ENCODE data around the gene CAPN10. TPM values are rescaled to one million over a fixed set of nuclear protein-coding genes. Genes with fewer than 3 reads are reported as not detected.

Gene CAPN10
- total RNA-seq, 4 donors from 2014 or later: 9.9 to 23.3 (median 13.7) TPM

- Histone ChIP-seq H3K27ac (no peak overlapping the region), H3K4me1 (no peaks in the 10 kb centered on the region), H3K27me3 (peaks cover 0 to 13% (median 0%) of the 10 kb centered on the region in 4 donors), H3K9me3 (peaks cover 0 to 25% (median 7%) of the 10 kb centered on the region in 3 donors), H3K4me3 (no peak overlapping the region), H3K36me3 (no peaks in the 10 kb centered on the region)
- intact Hi-C loops (cut with DNase I): no loop called here
- no peak for DNase-seq
- WGBS, 2 donors: no CpG with 5 or more reads among the region's 1 CpG
- no peak for TF ChIP-seq POLR2A (IDR thresholded peaks at IDR 0.05)
- no peak for TF ChIP-seq CTCF (IDR thresholded peaks at IDR 0.05)
Observed at GRCh38 chr2:240632306-240632721, 45.8 kb downstream of the CAPN10 start.

GRCh38 chr2:240635121-240635997 lies 48.8 kb downstream of the CAPN10 start:
- Histone ChIP-seq H3K4me1 (peaks cover 0 to 12% (median 0%) of the 10 kb centered on the region in 3 donors), H3K4me3 (no peak overlapping the region), H3K27me3 (peaks cover 0 to 30% (median 0%) of the 10 kb centered on the region in 4 donors), H3K9me3 (peaks cover 0 to 25% (median 7%) of the 10 kb centered on the region in 3 donors), H3K36me3 (no peaks in the 10 kb centered on the region), H3K27ac (no peak overlapping the region)
- no peak for DNase-seq
- TF ChIP-seq POLR2A (IDR thresholded peaks at IDR 0.05) (no peak), CTCF (IDR thresholded peaks at IDR 0.05) (no peak)
- WGBS, 2 donors: 58% methylated on average over 3 of the region's 6 CpGs; no CpG with 5 or more reads in 1 of the 2 donors
- intact Hi-C loops (cut with DNase I): no loop called here

GRCh38 chr2:240635998-240636547 lies 49.5 kb downstream of the CAPN10 start:
- intact Hi-C loops (cut with DNase I): no loop called here
- TF ChIP-seq CTCF (IDR thresholded peaks at IDR 0.05) (no peak), POLR2A (IDR thresholded peaks at IDR 0.05) (no peak)
- Histone ChIP-seq H3K9me3 (peaks cover 0 to 25% (median 7%) of the 10 kb centered on the region in 3 donors), H3K36me3 (no peaks in the 10 kb centered on the region), H3K27ac (no peak overlapping the region), H3K4me3 (no peak overlapping the region), H3K4me1 (peaks cover 0 to 12% (median 0%) of the 10 kb centered on the region in 3 donors), H3K27me3 (peaks cover 0 to 36% (median 0%) of the 10 kb centered on the region in 4 donors)
- WGBS, 2 donors: 0% methylated on average over 1 of the region's 3 CpGs; no CpG with 5 or more reads in 1 of the 2 donors
- DNase-seq: no peak

- intact Hi-C loops (cut with DNase I): no loop called here
- TF ChIP-seq CTCF (IDR thresholded peaks at IDR 0.05) (no peak), POLR2A (IDR thresholded peaks at IDR 0.05) (no peak)
- Histone ChIP-seq H3K9me3 (peaks cover 0 to 25% (median 7%) of the 10 kb centered on the region in 3 donors), H3K4me1 (peaks cover 0 to 12% (median 0%) of the 10 kb centered on the region in 3 donors), H3K4me3 (no peak overlapping the region), H3K27ac (no peak overlapping the region), H3K36me3 (no peaks in the 10 kb centered on the region), H3K27me3 (peaks cover 0 to 37% (median 0%) of the 10 kb centered on the region in 4 donors)
- WGBS, 2 donors: 71 to 85% methylated on average over 9 to 11 of the region's 11 CpGs
- DNase-seq: no peak
Observed at GRCh38 chr2:240636563-240637115, 50.1 kb downstream of the CAPN10 start.
